BE2C (cell line): ENCODE measurements around the gene BAHD1.

Experiments
- DNase-seq: peaks from one replicate; pipeline ENCODE4 v3.0.0-alpha.2; 2020
- H3K27me3 ChIP-seq: fragments of 250-450 bp; sonication (Bioruptor Pico); 2 replicates; pipeline ENCODE4 v1.5.1; 2020; ENCODE audit warnings: mild to moderate bottlenecking
- H3K36me3 ChIP-seq: fragments of 250-450 bp; sonication (Bioruptor Pico); 2 replicates; pipeline ENCODE4 v1.5.1; 2020; ENCODE audit warnings: mild to moderate bottlenecking
- H3K4me1 ChIP-seq: fragments of 250-450 bp; sonication (Bioruptor Pico); 2 replicates; pipeline ENCODE4 v1.5.1; 2020
- H3K4me3 ChIP-seq: 2 replicates; pipeline ENCODE4 v1.5.1; 2011; ENCODE audit warnings: low read depth, low read length
- H3K9me3 ChIP-seq: fragments of 250-450 bp; sonication (Bioruptor Pico); 2 replicates; pipeline ENCODE4 v1.5.1; 2020
- TF ChIP-seq, protein P1 (sequence below): IDR thresholded peaks from 2 replicates; pipeline ENCODE4 v1.5.1; 2012; ENCODE audit warnings: mild to moderate bottlenecking, low read depth, low read length

BAHD1 gene

DNA sequence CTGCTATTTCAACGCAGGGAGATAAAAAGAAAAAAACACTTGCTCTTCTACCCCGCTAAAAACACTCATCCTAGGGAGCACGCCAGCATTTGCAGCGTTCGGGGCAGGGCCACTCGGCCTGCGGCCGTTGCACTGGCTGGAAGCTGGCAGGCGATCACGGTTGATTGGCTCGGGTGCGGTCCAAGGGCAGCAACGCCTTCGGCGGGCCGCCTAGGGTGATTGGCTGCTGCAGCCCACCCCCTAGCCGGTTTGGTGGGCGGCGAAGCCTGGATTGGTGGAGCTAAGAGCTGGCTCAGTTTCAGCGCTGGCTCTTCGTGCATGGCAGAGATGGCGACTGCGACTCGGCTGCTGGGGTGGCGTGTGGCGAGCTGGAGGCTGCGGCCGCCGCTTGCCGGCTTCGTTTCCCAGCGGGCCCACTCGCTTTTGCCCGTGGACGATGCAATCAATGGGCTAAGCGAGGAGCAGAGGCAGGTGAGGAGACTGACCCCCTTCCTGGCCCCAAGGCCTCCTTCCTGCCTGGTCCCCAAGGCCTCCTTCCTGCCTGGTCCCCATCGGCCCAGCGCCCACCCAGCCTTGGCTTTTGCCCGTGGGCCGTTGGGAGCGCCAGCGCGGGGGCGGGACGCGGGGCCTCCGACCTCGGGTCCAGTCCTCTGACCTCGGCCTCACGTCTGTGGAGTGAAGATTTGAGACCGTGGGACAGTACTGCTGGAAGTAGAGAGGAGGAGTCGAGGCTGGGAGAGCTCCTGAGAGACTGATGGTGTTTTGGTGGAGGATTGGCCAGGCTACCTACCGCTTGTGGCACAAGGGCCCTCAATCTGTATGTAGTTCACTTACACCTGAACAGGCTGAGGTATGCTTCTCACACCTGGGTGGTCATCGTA lies 35.0 kb upstream of the BAHD1 start, which contains the start of gene IVD:
TSS of gene IVD (plus strand) at position 295 of the 881 bp plus-strand sequence. CDS start at position 328, 33 bp downstream.
- H3K4me1 ChIP-seq: no peaks in the 10 kb centered on the region
- H3K27me3 ChIP-seq: no peaks in the 10 kb centered on the region
- TF ChIP-seq, protein P1, sequence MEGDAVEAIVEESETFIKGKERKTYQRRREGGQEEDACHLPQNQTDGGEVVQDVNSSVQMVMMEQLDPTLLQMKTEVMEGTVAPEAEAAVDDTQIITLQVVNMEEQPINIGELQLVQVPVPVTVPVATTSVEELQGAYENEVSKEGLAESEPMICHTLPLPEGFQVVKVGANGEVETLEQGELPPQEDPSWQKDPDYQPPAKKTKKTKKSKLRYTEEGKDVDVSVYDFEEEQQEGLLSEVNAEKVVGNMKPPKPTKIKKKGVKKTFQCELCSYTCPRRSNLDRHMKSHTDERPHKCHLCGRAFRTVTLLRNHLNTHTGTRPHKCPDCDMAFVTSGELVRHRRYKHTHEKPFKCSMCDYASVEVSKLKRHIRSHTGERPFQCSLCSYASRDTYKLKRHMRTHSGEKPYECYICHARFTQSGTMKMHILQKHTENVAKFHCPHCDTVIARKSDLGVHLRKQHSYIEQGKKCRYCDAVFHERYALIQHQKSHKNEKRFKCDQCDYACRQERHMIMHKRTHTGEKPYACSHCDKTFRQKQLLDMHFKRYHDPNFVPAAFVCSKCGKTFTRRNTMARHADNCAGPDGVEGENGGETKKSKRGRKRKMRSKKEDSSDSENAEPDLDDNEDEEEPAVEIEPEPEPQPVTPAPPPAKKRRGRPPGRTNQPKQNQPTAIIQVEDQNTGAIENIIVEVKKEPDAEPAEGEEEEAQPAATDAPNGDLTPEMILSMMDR: no peak
- peak within 1 kb of the TSS; percentile 97 for H3K4me3 ChIP-seq
- peak; percentile 98 for DNase-seq
- H3K9me3 ChIP-seq: no peaks in the 10 kb centered on the region
- peaks cover 22% of the 10 kb centered on the region for H3K36me3 ChIP-seq

- Histone ChIP-seq H3K36me3 (peaks cover 37% of the 10 kb centered on the region), H3K4me3 (no peak overlapping the region)
- TF ChIP-seq, protein P1: no peak
Measured at GRCh38 chr15:40407330-40407990, 33.3 kb upstream of the BAHD1 start.

DNA sequence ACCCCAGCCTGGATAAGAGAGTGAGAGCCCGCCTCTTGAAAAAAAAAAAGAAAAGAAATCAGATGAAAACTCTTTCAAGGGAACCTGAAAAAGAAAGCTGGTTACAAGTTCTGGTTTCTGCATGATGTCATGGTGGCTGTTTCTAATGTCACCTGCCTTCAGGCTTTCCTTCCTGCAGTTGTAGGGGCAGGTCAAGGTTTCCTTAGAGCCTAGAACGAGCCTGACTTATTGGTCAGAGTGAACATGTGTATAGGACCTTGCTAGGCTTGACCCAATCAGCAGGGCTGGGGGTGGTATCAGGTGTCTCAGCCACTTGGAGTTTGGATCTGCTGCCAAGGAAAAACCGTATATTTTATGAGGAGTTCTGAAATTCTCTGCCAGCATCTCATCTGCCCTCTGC lies 31.4 kb upstream of the BAHD1 start:
- Histone ChIP-seq H3K9me3 (no peaks in the 10 kb centered on the region), H3K27me3 (no peaks in the 10 kb centered on the region), H3K4me3 (no peak overlapping the region), H3K36me3 (peaks cover 52% of the 10 kb centered on the region), H3K4me1 (no peaks in the 10 kb centered on the region)
- TF ChIP-seq, protein P1: no peak
- DNase-seq: no peak

More at GRCh38 chr15:40407330-40407990, 33.3 kb upstream of the BAHD1 start:
- Histone ChIP-seq H3K27me3 (no peaks in the 10 kb centered on the region), H3K9me3 (no peaks in the 10 kb centered on the region), H3K4me1 (no peaks in the 10 kb centered on the region)
- no peak for DNase-seq

DNA sequence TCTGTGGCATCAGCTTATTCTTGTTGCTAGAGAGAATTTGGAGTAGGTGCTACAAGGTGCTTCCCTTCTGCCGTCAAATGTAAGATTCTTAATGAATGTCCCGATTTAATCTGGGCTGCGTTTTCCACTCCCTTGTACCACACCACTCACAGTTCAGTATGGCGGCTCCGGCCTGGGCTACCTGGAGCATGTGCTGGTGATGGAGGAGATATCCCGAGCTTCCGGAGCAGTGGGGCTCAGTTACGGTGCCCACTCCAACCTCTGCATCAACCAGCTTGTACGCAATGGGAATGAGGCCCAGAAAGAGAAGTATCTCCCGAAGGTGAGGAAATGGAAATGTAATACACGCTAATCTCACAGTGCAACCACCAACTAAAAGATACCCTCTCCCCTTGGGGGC lies 30.3 kb upstream of the BAHD1 start:
- Histone ChIP-seq H3K27me3 (no peaks in the 10 kb centered on the region), H3K4me1 (no peaks in the 10 kb centered on the region), H3K9me3 (no peaks in the 10 kb centered on the region), H3K36me3 (peaks cover 61% of the 10 kb centered on the region), H3K4me3 (no peak overlapping the region)
- TF ChIP-seq, protein P1: no peak
- DNase-seq: no peak

DNA sequence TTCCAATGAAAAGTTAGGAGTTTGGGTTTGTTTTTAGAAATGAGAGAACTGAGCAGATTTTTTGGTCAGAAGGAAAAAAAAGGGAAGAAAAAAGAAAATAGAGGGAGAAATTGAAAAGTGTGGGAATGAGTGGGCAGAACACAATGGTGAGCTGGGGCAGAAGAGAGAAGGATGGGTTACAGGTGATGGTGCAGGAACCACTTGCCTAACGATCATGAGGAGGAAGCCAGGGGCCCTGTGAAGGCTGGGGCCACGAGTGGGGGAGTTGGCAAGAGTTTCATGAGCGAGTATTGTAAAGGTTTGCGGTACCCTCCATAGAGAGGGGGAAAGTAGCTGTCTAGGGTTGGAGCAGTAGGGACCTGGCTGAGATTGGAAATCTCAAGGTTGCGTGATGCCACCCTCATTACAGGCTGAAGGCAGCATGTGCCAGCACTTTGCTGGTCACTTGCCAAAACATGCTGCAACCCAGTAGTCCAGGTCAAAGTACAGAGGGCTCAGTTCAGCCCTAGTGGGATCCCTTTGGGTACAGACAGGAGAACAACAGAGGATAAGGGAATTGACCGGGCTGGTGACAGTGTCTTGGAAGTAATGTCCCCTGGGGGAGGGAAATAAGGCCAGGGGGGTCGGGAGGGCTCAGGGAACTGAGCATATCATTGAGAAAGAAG lies 28.5 kb upstream of the BAHD1 start:
- Histone ChIP-seq H3K9me3 (no peaks in the 10 kb centered on the region), H3K36me3 (peaks cover 70% of the 10 kb centered on the region)
- no peak for DNase-seq

More for the DNA sequence above, 28.5 kb upstream of the BAHD1 start:
- Histone ChIP-seq H3K27me3 (no peaks in the 10 kb centered on the region), H3K4me3 (no peak overlapping the region), H3K4me1 (no peaks in the 10 kb centered on the region)
- TF ChIP-seq, protein P1: no peak
